ENCODE measurements around the gene ITIH3.

The ITIH3 gene

DNA sequence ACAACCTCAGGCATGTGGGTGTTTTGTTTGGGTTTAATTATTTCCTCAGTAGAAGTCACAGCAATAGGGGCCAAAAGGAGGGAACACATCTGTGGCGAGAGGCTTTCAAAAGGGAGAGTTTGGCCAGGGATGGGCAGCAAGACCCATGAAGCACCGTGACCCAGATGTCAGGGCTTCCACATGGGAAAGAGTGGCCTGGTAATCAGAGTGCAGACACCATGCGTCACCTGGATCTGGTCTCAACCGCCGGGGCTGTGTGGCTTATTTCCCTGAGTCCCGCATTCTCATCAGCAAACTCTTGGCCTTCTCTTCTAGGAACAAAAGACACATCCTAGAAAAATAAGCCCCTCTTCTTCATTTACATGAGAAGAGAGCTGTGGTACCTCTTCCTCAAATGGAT lies 52.6 kb downstream of the ITIH3 start:
- no peak for DNase-seq

DNA sequence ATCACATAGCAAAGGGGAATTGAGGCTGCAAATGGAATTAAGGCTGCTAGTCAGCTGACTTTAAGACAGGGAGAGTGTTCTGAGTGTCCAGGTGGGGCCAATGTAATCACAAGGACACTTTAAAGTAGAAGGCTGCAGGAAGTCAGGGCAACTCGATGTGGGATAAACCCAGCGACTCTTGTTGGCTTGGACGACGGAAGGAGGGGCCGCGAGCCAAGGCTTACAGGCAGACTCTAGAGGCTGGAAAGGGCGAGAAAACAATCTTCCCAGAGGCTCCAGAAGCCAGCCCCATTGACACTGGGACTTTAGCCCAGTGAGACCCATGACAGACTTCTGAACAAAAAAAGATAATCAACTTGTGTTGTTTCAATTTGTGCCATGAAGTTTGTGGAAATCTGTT lies 53.1 kb downstream of the ITIH3 start:
- DNase-seq, result no peak

- no peak for DNase-seq
These were observed 54.0 kb downstream of the ITIH3 start for GRCh38 chr3:52848617-52849016.

- DNase-seq, result no peak
These were observed 55.1 kb downstream of the ITIH3 start for GRCh38 chr3:52849656-52850055.

GRCh38 chr3:52851348-52851747 lies 56.8 kb downstream of the ITIH3 start:
- no peak for DNase-seq

GRCh38 chr3:52852419-52852818 lies 57.8 kb downstream of the ITIH3 start:
- no peak for DNase-seq

DNA sequence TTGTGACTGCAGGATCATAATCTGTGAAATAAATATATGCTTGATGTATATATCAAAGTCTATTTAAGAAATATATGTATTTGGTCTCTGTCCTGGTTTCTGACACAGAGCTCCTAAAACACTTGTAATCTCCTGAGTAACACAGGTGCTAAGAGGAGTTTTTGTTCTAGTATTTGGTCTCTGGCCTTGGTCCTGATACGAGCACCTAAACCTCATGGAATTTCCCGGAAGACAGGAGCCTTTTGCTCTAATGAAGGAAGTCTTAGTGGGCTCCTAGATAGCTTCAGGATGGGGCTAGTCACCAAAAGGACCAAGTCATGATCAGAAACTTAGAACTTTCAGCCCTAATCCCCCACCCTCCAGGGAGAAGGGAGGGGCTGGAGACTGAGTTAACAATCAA lies 59.4 kb downstream of the ITIH3 start:
- no peak for DNase-seq

GRCh38 chr3:52856666-52857065 lies 62.1 kb downstream of the ITIH3 start:
- no peak for DNase-seq

- no peak for DNase-seq
These were observed 62.5 kb downstream of the ITIH3 start for GRCh38 chr3:52857133-52857532.

DNA sequence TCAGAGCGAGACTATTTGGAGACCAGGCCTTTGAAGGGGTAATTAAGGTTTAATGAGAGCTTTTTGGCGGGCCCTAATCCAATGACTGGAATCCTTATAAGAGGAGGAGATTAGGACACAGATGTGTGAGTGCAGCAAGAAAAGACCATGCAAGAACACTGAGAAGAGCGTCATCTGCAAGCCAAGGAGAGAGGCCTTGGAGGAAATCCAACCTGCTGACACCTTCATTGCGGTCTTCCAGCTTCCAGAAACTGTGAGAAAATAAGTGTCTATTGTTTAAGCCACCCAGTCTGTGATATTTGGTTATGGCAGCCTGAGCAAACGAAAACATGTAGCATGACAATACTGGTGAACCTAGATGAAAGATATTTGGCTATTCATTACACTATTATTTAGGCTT lies 63.3 kb downstream of the ITIH3 start:
- no peak for DNase-seq
